Occipital lobe (tissue), 2 donors: ENCODE results near the gene APOBEC3C. TPM values are rescaled to one million over a fixed set of nuclear protein-coding genes. Genes with fewer than 3 reads are reported as not detected.
"Not testable (repeated sequence)": the region's sequence is repeated elsewhere in the genome, so short reads cannot be mapped to it uniquely, and the experiment has no call there.

Experiments used
- DNase-seq: peaks from one replicate; lab custom pipeline; 2025; lab: John Stamatoyannopoulos, UW
- total RNA-seq: library from RNA; depleted of rRNA; stranded (reverse); fragments of >200 nt; gene quantifications from one replicate; pipeline ENCODE4 v1.2.3, GENCODE V29; 2014

The APOBEC3C gene
- total RNA-seq, 1 donor from 2014 or later = 0.31 TPM

DNA sequence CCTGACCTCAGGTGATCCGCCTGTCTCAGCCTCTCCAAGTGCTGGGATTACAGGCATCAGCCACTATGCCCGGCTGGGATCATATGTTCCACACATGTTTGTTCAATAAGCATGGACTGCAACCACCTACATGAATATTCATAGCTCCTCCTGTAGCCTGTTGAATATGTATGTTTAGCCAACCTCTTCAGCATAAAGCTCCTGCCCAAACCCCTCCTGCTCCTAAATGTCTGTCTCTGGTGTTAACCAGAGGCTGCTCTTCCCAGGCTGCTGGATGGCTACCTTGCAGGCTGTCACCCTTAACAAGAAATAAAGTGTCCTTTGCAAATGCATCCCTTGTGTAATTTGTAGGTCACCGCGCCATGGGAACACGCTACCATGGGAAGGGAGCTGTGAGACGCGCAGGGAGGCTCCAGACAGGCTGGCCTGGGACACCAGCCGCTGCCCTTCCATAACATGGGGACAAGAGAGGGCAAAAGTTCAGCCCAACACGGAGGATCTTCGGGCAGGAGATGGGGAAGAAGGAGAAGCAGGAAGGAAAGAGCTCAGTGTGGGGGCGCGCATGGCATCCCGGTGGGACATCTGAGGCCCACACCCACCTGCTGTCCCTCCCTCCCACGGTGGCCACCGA lies 6.1 kb downstream of the APOBEC3C start:
- DNase-seq = not testable (repeated sequence)

DNA sequence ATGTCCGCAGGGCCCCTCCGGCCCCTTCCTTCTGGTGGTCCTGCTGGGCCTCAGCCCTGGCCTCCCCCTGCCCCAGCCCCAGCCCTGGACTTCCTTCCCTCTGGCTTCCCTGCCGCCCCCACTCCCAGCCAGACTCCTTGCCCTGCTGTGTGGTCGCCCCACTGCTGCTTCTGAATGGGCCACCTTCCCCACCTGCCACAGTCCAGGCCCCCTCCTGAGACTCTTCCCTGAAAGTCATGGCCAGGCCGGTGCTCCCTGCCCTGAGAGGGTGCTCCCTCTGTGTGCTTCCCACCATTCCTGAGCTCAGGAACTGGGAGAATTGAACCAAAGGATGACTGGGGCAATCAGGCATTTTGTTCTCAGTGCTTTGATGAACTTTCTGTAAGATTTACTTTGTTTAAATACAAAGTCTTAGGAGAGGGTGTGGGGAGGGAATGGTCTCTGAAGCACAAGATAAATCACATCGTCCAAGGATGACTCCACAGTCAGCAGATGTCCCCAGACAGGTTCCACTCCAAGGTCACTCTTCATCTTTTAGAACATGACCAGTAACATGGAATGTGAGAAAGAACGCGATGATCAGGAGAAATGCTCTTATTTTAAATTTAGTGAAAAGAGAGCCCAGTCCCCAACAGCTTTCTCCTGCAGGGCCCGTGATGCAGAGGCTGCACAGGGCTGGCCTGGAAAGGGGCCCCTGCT lies 7.6 kb downstream of the APOBEC3C start:
- DNase-seq = no peak

DNA sequence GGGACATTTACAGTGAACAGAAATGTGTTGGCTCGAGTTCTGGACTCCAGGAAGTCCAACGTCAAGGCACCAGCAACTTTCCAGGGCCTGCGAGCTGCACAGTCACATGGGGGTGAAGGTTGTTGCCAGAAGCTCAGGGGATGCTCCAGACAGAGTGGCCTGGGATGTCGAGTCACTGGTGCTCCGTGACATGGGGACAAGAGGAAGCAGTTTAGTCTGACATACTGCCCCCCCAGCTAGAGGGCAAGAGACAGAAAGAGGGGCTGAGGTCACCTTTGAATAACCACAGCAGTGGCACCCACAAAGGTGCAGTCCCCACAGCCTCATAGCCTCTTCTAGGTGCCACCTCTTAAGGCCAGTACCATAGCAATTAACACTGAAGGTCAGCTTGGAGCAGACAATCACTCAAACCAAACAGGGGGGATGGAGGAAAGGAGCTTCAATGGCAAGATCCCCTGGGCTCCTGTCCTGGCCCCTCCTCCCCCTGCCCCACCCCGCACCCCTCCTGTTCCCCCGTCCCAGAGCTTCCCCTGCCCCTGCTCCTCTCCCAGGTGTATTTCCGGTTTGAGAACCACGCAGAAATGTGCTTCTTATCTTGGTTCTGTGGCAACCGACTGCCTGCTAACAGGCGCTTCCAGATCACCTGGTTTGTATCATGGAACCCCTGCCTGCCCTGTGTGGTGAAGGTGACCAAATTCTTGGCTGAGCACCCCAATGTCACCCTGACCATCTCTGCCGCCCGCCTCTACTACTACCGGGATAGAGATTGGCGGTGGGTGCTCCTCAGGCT lies 10.7 kb downstream of the APOBEC3C start:
- no peak for DNase-seq

DNA sequence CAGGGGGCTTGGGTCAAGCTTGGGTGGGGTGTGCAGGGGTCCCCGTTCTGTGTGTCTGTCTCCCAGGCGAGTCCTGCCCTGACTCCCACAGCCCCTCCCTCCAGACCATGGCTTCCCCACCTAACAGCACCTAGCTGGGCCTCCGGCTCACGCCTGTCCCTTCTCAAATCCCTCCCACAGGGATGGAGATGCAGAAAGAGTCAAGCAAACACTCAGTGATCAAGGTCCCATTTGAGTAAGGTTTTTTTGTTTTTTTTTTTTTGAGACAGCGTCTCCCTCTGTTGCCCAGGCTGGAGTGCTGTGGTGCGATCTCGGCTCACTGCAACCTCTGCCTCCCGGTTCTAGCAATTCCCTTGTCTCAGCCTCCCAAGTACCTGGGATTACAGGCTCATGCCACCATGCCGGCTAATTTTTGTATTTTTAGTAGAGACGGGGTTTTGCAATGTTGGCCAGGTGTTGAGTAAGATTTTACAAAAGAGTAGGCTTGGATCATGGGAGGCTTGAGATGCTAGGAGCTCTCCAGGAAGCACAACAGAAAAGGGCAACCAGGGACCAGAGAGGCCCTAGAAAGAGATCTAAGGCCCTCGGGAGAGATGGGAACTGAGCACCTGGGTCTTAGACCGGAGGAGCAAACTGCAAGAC lies 12.6 kb downstream of the APOBEC3C start:
- DNase-seq = no peak

DNA sequence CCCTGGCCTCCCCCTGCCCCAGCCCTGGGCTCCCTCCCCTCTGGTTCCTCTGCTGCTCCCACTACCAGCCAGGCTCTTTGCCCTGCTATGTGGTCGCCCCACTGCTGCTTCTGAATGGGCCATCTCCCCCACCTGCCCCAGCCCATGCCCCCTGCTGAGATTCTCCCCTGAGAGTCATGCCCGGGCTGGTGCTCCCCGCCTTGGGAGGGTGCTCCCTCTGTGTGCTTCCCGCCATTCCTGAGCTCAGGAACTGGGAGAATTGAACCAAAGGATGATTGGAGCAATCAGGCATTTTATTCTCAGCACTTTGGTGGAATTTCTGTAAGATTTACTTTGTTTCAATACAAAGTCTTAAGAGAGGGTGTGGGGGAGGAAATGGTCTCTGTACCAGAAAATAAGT lies 13.7 kb downstream of the APOBEC3C start:
- no peak for DNase-seq

DNA sequence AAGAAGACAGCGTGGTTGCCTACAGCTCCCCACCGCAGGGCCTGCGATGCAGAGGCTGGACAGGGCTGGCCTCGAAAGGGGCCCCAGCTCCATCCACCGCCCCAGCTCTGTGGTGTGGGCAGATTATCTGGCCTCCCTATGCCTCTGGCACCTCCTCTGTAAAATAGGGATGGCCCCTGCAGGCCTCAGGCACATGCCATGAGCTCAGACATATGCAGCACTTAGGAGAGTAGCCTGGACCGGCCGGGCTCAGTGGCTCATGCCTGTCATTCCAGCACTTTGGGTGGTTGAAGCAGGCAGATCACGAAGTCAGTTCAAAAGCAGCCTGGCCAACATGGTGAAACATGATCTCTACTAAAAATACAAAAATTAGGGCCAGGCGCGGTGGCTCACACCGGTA lies 14.2 kb downstream of the APOBEC3C start:
- no peak for DNase-seq

DNA sequence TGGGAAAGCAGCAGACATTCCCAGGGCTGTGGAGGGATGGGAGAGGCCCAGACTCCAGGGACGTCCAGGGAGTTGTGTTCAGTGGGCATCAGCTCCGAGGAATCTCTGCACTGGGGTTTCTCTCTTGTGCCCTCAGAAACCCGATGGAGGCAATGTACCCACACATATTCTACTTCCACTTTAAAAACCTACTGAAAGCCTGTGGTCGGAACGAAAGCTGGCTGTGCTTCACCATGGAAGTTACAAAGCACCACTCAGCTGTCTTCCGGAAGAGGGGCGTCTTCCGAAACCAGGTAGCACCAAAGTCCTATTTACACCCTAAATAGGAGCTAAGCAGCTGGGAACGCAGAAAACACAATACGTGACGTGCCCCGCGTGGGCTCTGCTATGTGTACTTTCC lies 15.2 kb downstream of the APOBEC3C start:
- DNase-seq = no peak

DNA sequence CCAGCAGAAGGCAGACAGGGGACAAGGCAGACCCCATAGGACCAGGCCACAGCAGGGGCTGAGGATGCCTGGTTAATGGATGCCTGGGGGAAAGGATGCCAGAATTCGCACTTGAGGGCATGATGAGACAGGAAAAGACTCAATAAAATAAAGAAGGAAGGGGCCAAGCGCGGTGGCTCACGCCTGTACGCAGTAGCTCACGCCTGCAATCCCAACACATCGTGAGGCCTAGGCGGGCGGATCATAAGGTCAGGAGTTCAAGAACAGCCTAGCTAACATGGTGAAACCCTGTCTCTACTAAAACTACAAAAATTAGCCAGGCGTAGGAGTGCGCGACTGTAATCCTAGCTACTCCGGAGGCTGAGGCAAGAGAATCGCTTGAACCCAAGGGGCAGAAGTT lies 16.6 kb downstream of the APOBEC3C start:
- DNase-seq = no peak

DNA sequence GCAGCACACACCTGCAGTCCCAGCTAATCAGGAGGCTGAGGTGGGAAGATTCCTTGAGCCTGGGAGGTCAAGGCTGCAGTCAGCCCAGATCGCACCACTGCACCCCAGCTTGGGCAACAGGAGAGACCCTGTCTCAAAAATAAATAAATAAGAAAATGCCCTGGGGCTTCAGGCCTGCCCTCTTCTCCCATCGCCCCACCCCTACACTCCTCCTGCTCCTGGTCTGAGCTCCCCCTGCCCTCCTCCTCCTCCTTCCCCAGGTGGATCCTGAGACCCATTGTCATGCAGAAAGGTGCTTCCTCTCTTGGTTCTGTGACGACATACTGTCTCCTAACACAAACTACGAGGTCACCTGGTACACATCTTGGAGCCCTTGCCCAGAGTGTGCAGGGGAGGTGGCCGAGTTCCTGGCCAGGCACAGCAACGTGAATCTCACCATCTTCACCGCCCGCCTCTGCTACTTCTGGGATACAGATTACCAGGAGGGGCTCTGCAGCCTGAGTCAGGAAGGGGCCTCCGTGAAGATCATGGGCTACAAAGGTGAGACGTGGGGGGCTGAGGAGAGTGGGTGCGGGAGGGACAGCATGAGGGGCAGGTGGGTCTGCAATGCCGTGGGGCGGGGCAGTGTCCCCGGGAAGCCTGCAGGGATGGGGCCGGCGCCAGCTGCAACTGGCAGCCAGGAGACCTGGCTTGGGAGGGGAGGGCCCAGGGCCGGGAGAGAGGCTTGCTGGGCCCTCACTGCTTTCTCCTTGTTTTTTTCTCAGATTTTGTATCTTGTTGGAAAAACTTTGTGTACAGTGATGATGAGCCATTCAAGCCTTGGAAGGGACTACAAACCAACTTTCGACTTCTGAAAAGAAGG lies 17.6 kb downstream of the APOBEC3C start:
- not testable (repeated sequence) for DNase-seq

DNA sequence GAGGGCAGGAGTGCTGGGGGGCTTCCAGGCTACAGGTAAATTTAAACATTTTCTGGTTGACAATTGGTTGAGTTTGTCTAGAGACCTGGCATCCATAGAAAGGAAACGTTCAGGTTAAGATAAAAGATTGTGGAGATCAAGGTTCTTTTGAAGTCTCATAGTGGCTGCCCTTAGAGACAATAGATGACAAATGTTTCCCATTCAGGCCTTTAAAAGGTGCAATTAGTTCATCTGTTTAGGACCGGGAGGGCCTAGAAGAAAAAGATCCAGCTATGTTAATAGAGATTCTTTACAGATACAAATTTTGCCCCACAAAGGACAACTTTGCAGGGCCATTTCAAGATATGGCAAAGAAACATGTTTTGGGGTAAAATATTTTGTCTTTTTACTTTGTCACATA lies 23.0 kb downstream of the APOBEC3C start:
- DNase-seq = not testable (repeated sequence)

DNA sequence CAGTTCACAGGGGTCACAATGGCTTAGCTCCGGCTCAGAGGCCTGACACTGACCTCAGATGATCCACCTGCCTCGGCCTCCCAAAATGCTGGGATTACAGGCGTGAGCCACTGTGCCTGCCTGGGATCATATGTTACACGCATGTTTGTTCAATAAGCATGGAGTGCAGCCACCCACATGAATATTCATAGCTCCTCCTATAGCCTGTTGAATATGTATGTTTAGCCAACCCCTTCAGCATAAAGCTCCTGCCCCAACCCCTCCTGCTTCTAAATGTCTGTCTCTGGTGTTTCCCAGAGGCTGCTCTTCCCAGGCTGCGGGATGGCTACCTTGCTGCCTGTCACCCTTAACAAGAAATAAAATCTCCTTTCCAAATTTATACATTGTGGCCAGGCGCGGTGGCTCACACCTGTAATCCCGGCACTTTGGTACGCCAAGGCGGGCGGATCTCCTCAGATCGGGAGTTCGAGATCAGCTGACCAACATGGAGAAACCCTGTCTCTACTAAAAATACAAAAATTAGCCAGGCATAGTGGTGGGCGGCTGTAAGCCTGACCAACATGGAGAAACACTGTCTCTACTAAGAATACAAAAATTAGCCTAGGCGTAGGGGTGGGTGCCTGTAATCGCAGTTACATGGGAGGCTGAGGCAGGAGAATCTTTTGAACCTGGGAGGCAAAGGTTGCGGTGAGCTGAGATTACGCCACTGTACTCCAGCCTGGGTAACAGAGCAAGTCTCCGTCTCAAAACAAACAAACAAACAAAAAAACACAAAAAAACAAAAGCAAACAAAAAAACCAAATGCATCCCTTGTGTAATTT lies 25.5 kb downstream of the APOBEC3C start:
- no peak for DNase-seq

DNA sequence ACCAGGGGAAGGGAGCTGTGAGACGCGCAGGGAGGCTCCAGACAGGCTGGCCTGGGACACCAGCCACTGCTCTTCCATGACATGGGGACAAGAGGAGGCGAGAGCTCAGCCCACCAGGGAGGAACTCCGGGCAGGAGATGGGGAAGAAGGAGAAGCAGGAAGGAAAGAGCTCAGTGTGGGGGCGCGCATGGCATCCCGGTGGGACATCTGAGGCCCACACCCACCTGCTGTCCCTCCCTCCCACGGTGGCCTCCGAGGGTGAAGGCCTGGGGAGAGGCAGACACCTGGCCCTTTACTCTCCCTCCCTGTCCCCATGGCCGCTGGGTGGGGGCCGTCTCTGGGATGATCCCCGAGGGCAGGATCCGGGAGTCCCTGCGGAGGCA lies 26.1 kb downstream of the APOBEC3C start:
- not testable (repeated sequence) for DNase-seq

DNA sequence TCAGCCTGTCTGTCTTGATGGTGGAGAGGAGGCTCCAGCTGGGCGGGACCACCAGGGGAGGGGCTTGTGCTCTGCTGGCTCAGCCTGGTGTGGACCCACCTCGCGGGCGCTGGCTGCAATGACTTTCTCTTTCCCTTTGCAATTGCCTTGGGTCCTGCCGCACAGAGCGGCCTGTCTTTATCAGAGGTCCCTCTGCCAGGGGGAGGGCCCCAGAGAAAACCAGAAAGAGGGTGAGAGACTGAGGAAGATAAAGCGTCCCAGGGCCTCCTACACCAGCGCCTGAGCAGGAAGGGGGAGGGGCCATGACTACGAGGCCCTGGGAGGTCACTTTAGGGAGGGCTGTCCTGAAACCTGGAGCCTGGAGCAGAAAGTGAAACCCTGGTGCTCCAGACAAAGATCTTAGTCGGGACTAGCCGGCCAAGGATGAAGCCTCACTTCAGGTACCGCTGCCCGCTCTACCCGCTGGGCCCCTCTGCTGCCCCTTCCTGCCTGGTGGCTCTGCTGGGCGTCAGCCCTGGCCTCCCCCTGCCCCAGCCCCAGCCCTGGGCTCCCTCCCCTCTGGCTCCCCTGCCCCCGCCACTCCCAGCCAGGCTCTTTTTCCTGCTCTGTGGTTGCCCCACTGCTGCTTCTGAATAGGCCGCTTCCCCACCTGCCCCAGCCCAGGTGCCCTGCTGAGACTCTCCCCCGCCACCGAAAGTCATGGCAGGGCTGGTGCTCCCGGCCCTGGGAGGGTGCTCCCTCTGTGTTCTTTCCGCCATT lies 26.7 kb downstream of the APOBEC3C start, which contains the start of gene APOBEC3F:
APOBEC3F (plus strand) TSS at position 327 of the 759 bp plus-strand sequence; CDS start at position 424, 97 bp downstream.
- DNase-seq = not testable (repeated sequence)

DNA sequence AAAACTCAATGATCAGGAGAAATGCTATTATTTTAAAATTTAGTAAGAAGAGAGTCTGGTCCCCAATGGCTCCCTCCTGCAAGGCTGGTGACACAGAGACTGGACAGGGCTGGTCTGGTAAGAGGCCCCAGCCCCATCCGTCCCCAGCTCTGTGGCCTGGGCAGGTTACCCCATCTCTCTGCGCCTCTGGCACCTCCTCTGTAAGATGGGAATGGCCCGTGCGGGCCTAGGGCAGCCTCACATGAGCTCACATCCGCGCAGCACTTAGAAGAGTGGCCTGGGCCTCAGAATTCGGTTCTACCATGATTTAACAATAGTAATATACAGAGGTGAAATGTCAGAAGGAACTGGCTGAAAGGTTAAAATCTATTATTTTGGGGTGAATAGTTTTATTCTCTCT lies 27.9 kb downstream of the APOBEC3C start:
- DNase-seq = no peak

DNA sequence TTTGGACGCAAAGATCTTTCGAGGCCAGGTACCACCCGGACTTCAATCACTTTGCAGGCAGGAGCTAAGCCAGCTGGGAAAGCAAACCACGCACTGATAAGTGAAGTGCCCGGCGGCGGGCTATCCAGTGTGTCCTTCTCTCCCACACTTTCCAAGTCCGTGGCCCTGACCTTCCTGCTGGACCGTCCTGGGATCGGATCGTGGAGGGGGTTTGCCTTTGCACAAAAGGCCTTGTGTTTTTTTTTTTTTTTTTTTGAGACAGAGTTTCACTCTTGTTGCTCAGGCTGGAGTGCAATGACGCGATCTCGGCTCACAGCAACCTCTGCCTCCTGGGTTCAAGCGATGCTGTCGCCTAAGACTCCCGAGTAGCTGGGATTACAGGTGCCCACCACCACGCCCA lies 29.0 kb downstream of the APOBEC3C start:
- DNase-seq = not testable (repeated sequence)

DNA sequence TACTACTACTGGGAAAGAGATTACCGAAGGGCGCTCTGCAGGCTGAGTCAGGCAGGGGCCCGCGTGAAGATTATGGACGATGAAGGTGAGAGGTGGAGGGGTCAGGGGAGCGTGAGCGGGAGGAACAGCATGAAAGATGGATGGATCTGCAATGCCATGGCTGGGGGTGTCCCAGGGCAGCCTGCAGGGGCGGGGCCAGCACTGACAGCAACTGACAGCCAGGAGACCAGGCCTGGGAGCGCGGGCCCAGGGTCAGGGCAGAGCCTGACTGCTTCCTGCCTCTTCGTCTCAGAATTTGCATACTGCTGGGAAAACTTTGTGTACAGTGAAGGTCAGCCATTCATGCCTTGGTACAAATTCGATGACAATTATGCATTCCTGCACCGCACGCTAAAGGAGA lies 31.1 kb downstream of the APOBEC3C start:
- DNase-seq = not testable (repeated sequence)

DNA sequence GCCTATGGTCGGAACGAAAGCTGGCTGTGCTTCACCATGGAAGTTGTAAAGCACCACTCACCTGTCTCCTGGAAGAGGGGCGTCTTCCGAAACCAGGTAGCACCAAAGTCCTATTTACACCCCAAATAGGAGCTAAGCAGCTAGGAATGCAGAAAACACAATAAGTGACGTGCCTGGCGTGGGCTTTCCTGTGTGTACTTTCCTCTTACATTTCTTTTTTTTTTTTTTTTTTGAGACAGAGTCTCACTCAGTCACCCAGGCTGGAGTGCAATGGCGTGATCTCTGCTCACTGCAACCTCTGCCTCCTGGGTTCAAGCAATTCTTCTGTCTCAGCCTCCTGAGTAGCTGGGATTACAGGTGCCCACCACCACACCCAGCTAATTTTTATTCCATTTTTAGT lies 35.4 kb downstream of the APOBEC3C start:
- not testable (repeated sequence) for DNase-seq

DNA sequence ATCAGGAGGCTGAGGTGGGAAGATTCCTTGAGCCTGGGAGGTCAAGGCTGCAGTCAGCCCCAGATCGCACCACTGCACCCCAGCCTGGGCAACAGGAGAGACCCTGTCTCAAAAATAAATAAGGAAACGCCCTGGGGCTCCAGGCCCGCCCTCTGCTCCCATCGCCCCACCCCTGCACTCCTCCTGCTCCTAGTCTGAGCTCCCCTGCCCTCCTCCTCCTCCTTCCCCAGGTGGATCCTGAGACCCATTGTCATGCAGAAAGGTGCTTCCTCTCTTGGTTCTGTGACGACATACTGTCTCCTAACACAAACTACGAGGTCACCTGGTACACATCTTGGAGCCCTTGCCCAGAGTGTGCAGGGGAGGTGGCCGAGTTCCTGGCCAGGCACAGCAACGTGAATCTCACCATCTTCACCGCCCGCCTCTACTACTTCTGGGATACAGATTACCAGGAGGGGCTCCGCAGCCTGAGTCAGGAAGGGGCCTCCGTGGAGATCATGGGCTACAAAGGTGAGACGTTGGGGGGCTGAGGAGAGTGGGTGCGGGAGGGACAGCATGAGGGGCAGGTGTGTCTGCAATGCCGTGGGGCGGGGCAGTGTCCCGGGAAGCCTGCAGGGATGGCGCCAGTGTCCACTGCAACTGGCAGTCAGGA lies 37.9 kb downstream of the APOBEC3C start:
- not testable (repeated sequence) for DNase-seq

DNA sequence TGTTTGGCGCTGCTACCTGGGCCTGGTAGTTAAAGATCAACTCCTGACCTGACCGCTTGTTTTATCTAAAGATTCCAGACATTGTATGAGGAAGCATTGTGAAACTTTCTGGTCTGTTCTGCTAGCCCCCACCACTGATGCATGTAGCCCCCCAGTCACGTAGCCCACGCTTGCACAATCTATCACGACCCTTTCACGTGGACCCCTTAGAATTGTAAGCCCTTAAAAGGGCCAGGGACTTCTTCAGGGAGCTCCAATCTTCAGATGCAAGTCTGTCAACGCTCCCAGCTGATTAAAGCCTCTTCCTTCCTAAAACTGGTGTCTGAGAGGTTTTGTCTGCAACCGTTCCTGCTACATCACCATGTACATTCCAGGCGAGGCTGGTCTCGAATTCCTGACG lies 41.6 kb downstream of the APOBEC3C start:
- no peak for DNase-seq
